ENCODE results near the gene ZMAT1. TPM values are rescaled to one million over a fixed set of nuclear protein-coding genes. Genes with fewer than 3 reads are reported as not detected.

Gene ZMAT1
- total and polyA plus RNA-seq, 4 donors: 1.1 to 3.9 (median 2.3) TPM

DNA sequence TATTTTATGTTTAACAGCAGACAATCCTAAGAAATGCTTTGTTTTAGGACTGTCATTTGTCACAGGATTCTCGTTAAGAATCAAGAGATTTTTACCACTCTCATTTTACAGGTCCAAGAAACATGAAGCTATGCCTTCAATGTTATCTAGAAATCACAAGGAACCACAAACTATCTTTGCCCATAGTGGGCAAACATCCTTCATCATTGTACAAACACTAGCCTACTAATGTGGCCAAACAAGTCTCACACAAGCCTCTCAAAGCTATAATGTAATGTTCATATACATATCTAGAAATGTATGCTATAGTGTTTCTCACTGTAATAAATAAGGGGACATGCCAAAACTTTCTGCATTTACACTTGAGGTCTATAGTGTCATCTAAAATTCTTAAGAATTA is 26.8 kb downstream of the ZMAT1 start:
- WGBS: 98% methylated on average over 1 of the region's 1 CpG
- Histone ChIP-seq H3K9ac (ENCODE audit: low read depth in 1 of 2, low read length in 2 of 2) (no peak overlapping the region), H3K4me1 (ENCODE audit: control insufficient read depth in 4 of 4, insufficient read depth in 4 of 4, low read length in 3 of 4) (no peaks in the 10 kb centered on the region), H3K36me3 (ENCODE audit: control insufficient read depth in 4 of 4, insufficient read depth in 3 of 4, low read depth in 1 of 4, low read length in 3 of 4) (no peaks in the 10 kb centered on the region), H3K9me3 (ENCODE audit: control insufficient read depth in 4 of 4, low read length in 3 of 4) (peaks cover 0 to 5% (median 1%) of the 10 kb centered on the region in 4 donors), H3K4me3 (ENCODE audit: low read depth in 1 of 3, low read length in 3 of 3) (no peak overlapping the region), H3K27me3 (ENCODE audit: control insufficient read depth in 4 of 4, insufficient read depth in 4 of 4, low read length in 3 of 4) (no peaks in the 10 kb centered on the region), H3K27ac (ENCODE audit: low read depth in 1 of 2, low read length in 2 of 2) (no peak overlapping the region)
- DNase-seq (ENCODE audit: low spot score): no peak
- TF ChIP-seq MAX (IDR thresholded peaks at IDR 0.05): no peak
- no peak for TF ChIP-seq SP1 (IDR thresholded peaks at IDR 0.05)
- no peak for TF ChIP-seq JUND (IDR thresholded peaks at IDR 0.05)
- TF ChIP-seq EGR1 (IDR thresholded peaks at IDR 0.05; ENCODE audit: low read depth in 2 of 2): no peak
- TF ChIP-seq, protein P1, sequence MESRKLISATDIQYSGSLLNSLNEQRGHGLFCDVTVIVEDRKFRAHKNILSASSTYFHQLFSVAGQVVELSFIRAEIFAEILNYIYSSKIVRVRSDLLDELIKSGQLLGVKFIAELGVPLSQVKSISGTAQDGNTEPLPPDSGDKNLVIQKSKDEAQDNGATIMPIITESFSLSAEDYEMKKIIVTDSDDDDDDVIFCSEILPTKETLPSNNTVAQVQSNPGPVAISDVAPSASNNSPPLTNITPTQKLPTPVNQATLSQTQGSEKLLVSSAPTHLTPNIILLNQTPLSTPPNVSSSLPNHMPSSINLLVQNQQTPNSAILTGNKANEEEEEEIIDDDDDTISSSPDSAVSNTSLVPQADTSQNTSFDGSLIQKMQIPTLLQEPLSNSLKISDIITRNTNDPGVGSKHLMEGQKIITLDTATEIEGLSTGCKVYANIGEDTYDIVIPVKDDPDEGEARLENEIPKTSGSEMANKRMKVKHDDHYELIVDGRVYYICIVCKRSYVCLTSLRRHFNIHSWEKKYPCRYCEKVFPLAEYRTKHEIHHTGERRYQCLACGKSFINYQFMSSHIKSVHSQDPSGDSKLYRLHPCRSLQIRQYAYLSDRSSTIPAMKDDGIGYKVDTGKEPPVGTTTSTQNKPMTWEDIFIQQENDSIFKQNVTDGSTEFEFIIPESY (IDR thresholded peaks at IDR 0.05): no peak

Small RNA genes lying within 50 kb of the gene (small RNA-seq; reads per million reads assigned to genes)
- gene RNU6-345P: not detected

Other genes with a start within 250 kb of the ZMAT1 start
- not detected for gene TCEAL2, start 193.7 kb upstream of the ZMAT1 start, total RNA-seq
- under 1 TPM in 1 of 2 donors, not detected in 1; 0.10 TPM for gene TCEAL2, start 193.7 kb upstream of the ZMAT1 start, polyA plus RNA-seq
- gene TCEAL6, start 210.5 kb upstream of the ZMAT1 start, total RNA-seq: not detected
- not detected for gene TCEAL6, start 210.5 kb upstream of the ZMAT1 start, polyA plus RNA-seq
- under 1 TPM; 0.09 to 0.50 TPM for gene BEX5, start 223.9 kb upstream of the ZMAT1 start, total RNA-seq
- 1 to 10 TPM in 1 of 2 donors, under 1 TPM in 1; 0.61 to 1.4 TPM for gene BEX5, start 223.9 kb upstream of the ZMAT1 start, polyA plus RNA-seq

All from liver (tissue), 10 donors.